Central memory CD8-positive, alpha-beta T cell (primary cell): ENCODE data around the gene ADAMTS5.

Source experiments
- ATAC-seq: fragments of 150-1000 bp; cut with Tn5 transposase; replicated peaks from 2 replicates; pipeline ENCODE4 v1.10.0; 2022; ENCODE audit warnings: mild to moderate bottlenecking, moderate FRiP score, moderate number of reproducible peaks; ENCODE audit not compliant: poor library complexity, severe bottlenecking; ENCODE audit errors: extremely low read depth
- DNase-seq, 2 donors: peaks; one replicate each; pipeline ENCODE4 v3.0.0; 2021; ENCODE audit warnings: low spot score in 2 of 2
- H3K27ac Mint-ChIP-seq: one replicate; pipeline ENCODE4 v1.8.0; 2022; ENCODE audit warnings: low read depth, mild to moderate bottlenecking, moderate library complexity, mixed read lengths
- H3K27me3 Mint-ChIP-seq: one replicate; pipeline ENCODE4 v1.8.0; 2022; ENCODE audit warnings: mixed read lengths
- H3K36me3 Mint-ChIP-seq: one replicate; pipeline ENCODE4 v1.8.0; 2022; ENCODE audit warnings: mild to moderate bottlenecking, moderate library complexity, mixed read lengths; ENCODE audit not compliant: insufficient read depth
- H3K4me1 Mint-ChIP-seq: one replicate; pipeline ENCODE4 v1.8.0; 2022; ENCODE audit warnings: mixed read lengths
- H3K4me3 Mint-ChIP-seq: one replicate; pipeline ENCODE4 v1.8.0; 2022; ENCODE audit warnings: mild to moderate bottlenecking, moderate library complexity, mixed read lengths
- H3K9me3 Mint-ChIP-seq: one replicate; pipeline ENCODE4 v1.8.0; 2022; ENCODE audit warnings: mixed read lengths

ADAMTS5 gene

GRCh38 chr21:26943921-26944320, 23.0 kb downstream of the ADAMTS5 start:
- H3K27me3 Mint-ChIP-seq = no peaks in the 10 kb centered on the region
- ATAC-seq (no peak), DNase-seq (no peak)
- no peaks in the 10 kb centered on the region for H3K4me1 Mint-ChIP-seq
- H3K4me3 Mint-ChIP-seq = no peak overlapping the region
- H3K36me3 Mint-ChIP-seq = no peaks in the 10 kb centered on the region
- no peak overlapping the region for H3K27ac Mint-ChIP-seq
- peaks cover 5% of the 10 kb centered on the region for H3K9me3 Mint-ChIP-seq

GRCh38 chr21:26941421-26941820, 25.5 kb downstream of the ADAMTS5 start:
- DNase-seq = no peak
- Mint-ChIP-seq H3K27ac (no peak overlapping the region), H3K27me3 (no peaks in the 10 kb centered on the region), H3K4me1 (no peaks in the 10 kb centered on the region), H3K9me3 (peaks cover 2% of the 10 kb centered on the region), H3K36me3 (no peaks in the 10 kb centered on the region), H3K4me3 (no peak overlapping the region)
- ATAC-seq = no peak

- ATAC-seq (no peak), DNase-seq (no peak)
- Mint-ChIP-seq H3K27me3 (no peaks in the 10 kb centered on the region), H3K4me1 (no peaks in the 10 kb centered on the region), H3K27ac (no peak overlapping the region), H3K36me3 (no peaks in the 10 kb centered on the region), H3K9me3 (no peaks in the 10 kb centered on the region), H3K4me3 (no peak overlapping the region)
These were observed 27.2 kb downstream of the ADAMTS5 start for GRCh38 chr21:26939601-26940111.

- no peak overlapping the region for H3K4me3 Mint-ChIP-seq
- H3K27me3 Mint-ChIP-seq = no peaks in the 10 kb centered on the region
- peaks cover 2% of the 10 kb centered on the region for H3K36me3 Mint-ChIP-seq
These were observed 30.2 kb downstream of the ADAMTS5 start for GRCh38 chr21:26936641-26937040.

GRCh38 chr21:26935977-26936376, 30.9 kb downstream of the ADAMTS5 start:
- ATAC-seq (no peak), DNase-seq (no peak)
- Mint-ChIP-seq H3K27ac (no peak overlapping the region), H3K4me3 (no peak overlapping the region), H3K9me3 (no peaks in the 10 kb centered on the region), H3K4me1 (no peaks in the 10 kb centered on the region), H3K36me3 (peaks cover 2% of the 10 kb centered on the region), H3K27me3 (no peaks in the 10 kb centered on the region)

More at GRCh38 chr21:26936641-26937040, 30.2 kb downstream of the ADAMTS5 start:
- ATAC-seq (no peak), DNase-seq (no peak)
- H3K27ac Mint-ChIP-seq = no peak overlapping the region
- H3K4me1 Mint-ChIP-seq = no peaks in the 10 kb centered on the region
- H3K9me3 Mint-ChIP-seq = no peaks in the 10 kb centered on the region

- ATAC-seq (no peak), DNase-seq (no peak)
- H3K27ac Mint-ChIP-seq = no peak overlapping the region
- H3K36me3 Mint-ChIP-seq = peaks cover 2% of the 10 kb centered on the region
- no peaks in the 10 kb centered on the region for H3K4me1 Mint-ChIP-seq
- no peaks in the 10 kb centered on the region for H3K27me3 Mint-ChIP-seq
- no peaks in the 10 kb centered on the region for H3K9me3 Mint-ChIP-seq
- H3K4me3 Mint-ChIP-seq = no peak overlapping the region
These were observed 32.5 kb downstream of the ADAMTS5 start for GRCh38 chr21:26934383-26934782.

- no peak for ATAC-seq
- Mint-ChIP-seq H3K27ac (no peak overlapping the region), H3K4me1 (no peaks in the 10 kb centered on the region), H3K27me3 (no peaks in the 10 kb centered on the region), H3K9me3 (no peaks in the 10 kb centered on the region), H3K4me3 (no peak overlapping the region), H3K36me3 (peaks cover 2% of the 10 kb centered on the region)
- no peak for DNase-seq
These were observed 33.4 kb downstream of the ADAMTS5 start for GRCh38 chr21:26933448-26933847.

GRCh38 chr21:26925636-26926035, 41.3 kb downstream of the ADAMTS5 start:
- Mint-ChIP-seq H3K27ac (no peak overlapping the region), H3K36me3 (no peaks in the 10 kb centered on the region), H3K9me3 (peaks cover 5% of the 10 kb centered on the region), H3K4me1 (no peaks in the 10 kb centered on the region), H3K4me3 (no peak overlapping the region), H3K27me3 (no peaks in the 10 kb centered on the region)
- DNase-seq (no peak), ATAC-seq (no peak)

GRCh38 chr21:26925122-26925521, 41.8 kb downstream of the ADAMTS5 start:
- Mint-ChIP-seq H3K4me1 (no peaks in the 10 kb centered on the region), H3K9me3 (peaks cover 5% of the 10 kb centered on the region), H3K4me3 (no peak overlapping the region), H3K27me3 (no peaks in the 10 kb centered on the region), H3K36me3 (no peaks in the 10 kb centered on the region), H3K27ac (no peak overlapping the region)
- ATAC-seq (no peak), DNase-seq (no peak)

GRCh38 chr21:26923986-26924385, 42.9 kb downstream of the ADAMTS5 start:
- H3K36me3 Mint-ChIP-seq = no peaks in the 10 kb centered on the region
- H3K27ac Mint-ChIP-seq = no peak overlapping the region
- H3K4me1 Mint-ChIP-seq = no peaks in the 10 kb centered on the region
- no peak overlapping the region for H3K4me3 Mint-ChIP-seq
- H3K9me3 Mint-ChIP-seq = peaks cover 5% of the 10 kb centered on the region
- no peak for ATAC-seq
- DNase-seq = no peak
- no peaks in the 10 kb centered on the region for H3K27me3 Mint-ChIP-seq

- H3K4me1 Mint-ChIP-seq = no peaks in the 10 kb centered on the region
- H3K9me3 Mint-ChIP-seq = peaks cover 6% of the 10 kb centered on the region
- ATAC-seq (no peak), DNase-seq (no peak)
- H3K4me3 Mint-ChIP-seq = no peak overlapping the region
- H3K27me3 Mint-ChIP-seq = no peaks in the 10 kb centered on the region
- H3K27ac Mint-ChIP-seq = no peak overlapping the region
- no peaks in the 10 kb centered on the region for H3K36me3 Mint-ChIP-seq
These were observed 46.8 kb downstream of the ADAMTS5 start for GRCh38 chr21:26920055-26920454.

GRCh38 chr21:26918323-26919079, 48.4 kb downstream of the ADAMTS5 start:
- Mint-ChIP-seq H3K9me3 (peaks cover 6% of the 10 kb centered on the region), H3K4me3 (no peak overlapping the region), H3K27ac (no peak overlapping the region), H3K36me3 (no peaks in the 10 kb centered on the region), H3K4me1 (no peaks in the 10 kb centered on the region), H3K27me3 (no peaks in the 10 kb centered on the region)
- no peak for ATAC-seq
- no peak for DNase-seq

- DNase-seq = no peak
- Mint-ChIP-seq H3K4me3 (no peak overlapping the region), H3K9me3 (peaks cover 6% of the 10 kb centered on the region), H3K27me3 (no peaks in the 10 kb centered on the region), H3K4me1 (no peaks in the 10 kb centered on the region), H3K36me3 (no peaks in the 10 kb centered on the region), H3K27ac (no peak overlapping the region)
- ATAC-seq = no peak
These were observed 50.1 kb downstream of the ADAMTS5 start for GRCh38 chr21:26916799-26917198.
